Fibroblast of lung (primary cell): ENCODE data around the gene OR1C1.

ENCODE experiments used
- CTCF ChIP-seq, 2 donors: IDR thresholded peaks in 1 of 2; conservative IDR thresholded peaks in 1 of 2; 1 replicate in 1 of 2; 2 replicates in 1 of 2; pipeline ENCODE4 v1.5.1; 2011 to 2012; ENCODE audit warnings: low read length in 2 of 2, control low read depth in 1 of 2, inconsistent platforms in 1 of 2, low read depth in 1 of 2, mild to moderate bottlenecking in 1 of 2
- EZH2 ChIP-seq: IDR thresholded peaks from 2 replicates; pipeline ENCODE4 v1.5.1; 2012; ENCODE audit warnings: low read length, control low read depth, mild to moderate bottlenecking; ENCODE audit errors: missing control alignments

- TF ChIP-seq CTCF (conservative IDR thresholded peaks at IDR 0.05 in 1 of 2, IDR thresholded peaks at IDR 0.05 in 1 of 2; ENCODE audit: low read depth in 1 of 2, low read length in 2 of 2) (no peak), EZH2 (no peak)
Observed at GRCh38 chr1:247740721-247741120, 19.6 kb downstream of the OR1C1 start.
